Left cardiac atrium (tissue), 4 donors: ENCODE data around the gene FLYWCH1. TPM values are rescaled to one million over a fixed set of nuclear protein-coding genes. Genes with fewer than 3 reads are reported as not detected.

ENCODE experiments used
- ATAC-seq, 2 donors: fragments of 200-7000 bp; cut with Tn5 transposase; one replicate each; pipeline ENCODE4 v1.9.1; 2020; ENCODE audit warnings: mild to moderate bottlenecking in 2 of 2, moderate library complexity in 2 of 2
- DNase-seq: peaks from one replicate; pipeline ENCODE4 v3.0.0-alpha.2; 2020
- intact Hi-C, 2 donors: fragments of 100-400 bp; cut with DNase I; formaldehyde crosslinking; loops; one replicate each; pipeline versions ENCODE4 v1.14.1 to v1.15.1; 2022 to 2023
- total RNA-seq, 2 donors: library from RNA; stranded (reverse); fragmentation: NEBNext Ultra II Directional; extraction: Animal tissue kit (Norgen Biotek cat#: 25700); gene quantifications; one replicate each; pipeline ENCODE4 v1.2.1, GENCODE V29; 2021
- donor health status: DM: no; HTN: yes; CAD: no.
- donor health status: DM: no; HTN: yes; CAD: no; lungs with severe emphysema.
- donor health status: DM: yes; HTN: yes; CAD: no.
- donor health status: Dilated cardiomyopathy.

Gene FLYWCH1
- total RNA-seq, 2 donors from 2014 or later, result 31.4 to 35.1 TPM

DNA sequence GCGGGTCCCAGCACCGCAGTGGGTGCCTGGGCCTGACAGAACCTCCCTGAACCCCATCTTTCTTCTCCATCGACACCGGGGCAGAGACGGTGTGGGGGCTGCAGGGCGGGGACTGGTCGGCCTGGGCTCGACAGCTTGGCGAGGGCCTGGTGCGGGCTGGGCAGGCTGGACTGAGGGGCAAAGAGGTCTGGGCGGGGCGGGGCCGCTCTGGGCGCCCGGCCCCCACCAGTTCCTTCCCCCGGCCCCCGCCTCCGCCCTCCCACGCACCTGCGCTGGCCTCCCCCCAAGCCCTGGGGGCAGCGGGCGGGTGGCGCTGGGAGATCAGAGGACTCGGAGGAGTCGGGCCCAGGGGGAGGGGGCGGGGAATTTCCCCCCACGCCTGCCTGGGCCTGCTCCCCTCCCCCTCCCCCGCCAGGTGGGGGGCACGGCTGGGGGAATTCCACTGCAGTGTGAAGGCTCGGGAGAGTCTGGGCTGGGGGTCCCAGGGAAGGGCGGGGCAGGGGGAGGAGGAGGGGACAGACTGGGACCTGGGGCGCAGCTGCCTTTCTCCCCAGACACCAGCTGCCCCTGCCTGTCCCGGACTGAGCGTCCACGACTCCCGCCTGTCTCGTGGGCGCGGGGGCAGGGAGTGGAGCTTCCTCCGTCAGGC is 51.5 kb downstream of the FLYWCH1 start:
- ATAC-seq (no peak), DNase-seq (no peak)
- intact Hi-C loops, result no loop called here

DNA sequence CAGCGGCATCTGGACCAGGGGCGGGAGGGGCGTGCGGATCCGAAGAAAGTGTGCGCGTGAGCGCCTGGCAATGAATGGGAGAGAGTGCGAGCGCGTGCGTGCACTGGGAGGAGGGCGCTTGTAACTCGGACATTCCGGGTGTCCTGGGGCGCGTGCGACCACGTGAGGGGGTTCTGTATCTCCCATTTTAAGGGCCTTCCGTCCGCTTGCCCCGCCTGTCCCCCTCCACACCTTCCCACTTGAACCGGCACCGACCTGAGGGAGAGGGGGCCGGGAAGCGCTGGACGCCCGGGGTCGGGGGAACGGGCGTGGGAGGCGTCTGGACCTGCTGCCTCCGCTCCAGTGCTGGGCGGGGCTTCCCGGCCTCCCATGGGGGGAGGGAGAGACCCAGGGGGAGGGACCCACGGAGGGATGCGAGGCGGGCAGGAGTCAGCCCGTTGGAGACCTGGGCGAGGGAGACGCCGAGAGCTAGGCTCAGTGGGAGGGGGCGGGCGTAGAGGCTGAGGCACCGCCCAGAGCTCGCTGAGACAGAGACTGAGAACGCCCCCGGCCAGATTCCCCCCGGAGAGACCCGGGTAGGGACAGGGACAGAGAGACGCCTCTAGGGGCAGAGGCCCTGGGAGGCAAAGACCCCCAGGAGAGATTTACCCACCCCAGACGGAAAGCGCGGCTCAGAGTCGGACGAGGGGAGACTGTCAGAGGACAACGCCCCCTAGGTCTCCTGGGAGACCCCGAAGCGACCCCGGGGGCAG is 52.2 kb downstream of the FLYWCH1 start, which contains the start of gene KREMEN2:
KREMEN2 (plus strand) TSS at position 553 of the 752 bp plus-strand sequence. CDS start 246 bp downstream, outside the sequence.
- intact Hi-C loops, result no loop called here
- DNase-seq (no peak), ATAC-seq (peak in 1 of 2 donors; percentile 10)

DNA sequence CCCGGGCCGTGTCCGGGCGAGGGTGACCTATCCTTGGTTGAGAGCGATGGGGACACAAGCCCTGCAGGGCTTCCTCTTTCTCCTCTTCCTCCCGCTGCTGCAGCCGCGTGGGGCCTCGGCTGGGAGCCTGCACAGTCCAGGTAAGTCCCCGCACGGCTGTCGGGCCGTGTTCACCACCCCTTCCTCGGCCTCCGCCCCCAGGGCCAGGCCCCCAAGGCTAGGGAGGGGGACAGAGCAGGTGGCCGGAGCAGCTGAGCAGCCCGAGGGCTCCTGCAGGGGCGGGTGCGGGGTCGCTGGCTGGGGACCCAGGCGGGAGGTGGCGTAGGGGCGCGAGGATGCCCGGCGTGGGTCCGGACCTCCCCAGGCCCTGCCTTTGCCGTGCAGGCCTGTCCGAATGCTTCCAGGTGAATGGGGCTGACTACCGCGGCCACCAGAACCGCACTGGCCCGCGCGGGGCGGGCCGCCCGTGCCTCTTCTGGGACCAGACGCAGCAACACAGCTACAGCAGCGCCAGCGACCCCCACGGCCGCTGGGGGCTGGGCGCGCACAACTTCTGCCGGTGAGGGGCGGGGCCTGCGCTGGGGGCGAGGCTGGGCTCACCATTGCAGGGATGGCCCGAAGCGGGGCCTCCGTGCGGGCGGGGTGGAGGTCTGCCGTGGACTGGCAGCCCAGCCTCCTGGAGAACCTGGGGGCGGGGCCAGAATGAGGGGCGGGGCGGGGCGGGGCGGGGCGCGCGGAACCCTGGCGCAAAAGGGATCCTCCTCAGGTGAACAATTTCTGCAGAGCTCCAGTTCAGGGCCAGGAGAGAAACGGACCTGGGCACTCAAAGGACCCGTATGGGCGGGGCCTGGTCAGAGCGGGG is 53.0 kb downstream of the FLYWCH1 start:
- intact Hi-C loops, result no loop called here
- DNase-seq, result no peak
- ATAC-seq, result peak in 1 of 2 donors; percentile 6

DNA sequence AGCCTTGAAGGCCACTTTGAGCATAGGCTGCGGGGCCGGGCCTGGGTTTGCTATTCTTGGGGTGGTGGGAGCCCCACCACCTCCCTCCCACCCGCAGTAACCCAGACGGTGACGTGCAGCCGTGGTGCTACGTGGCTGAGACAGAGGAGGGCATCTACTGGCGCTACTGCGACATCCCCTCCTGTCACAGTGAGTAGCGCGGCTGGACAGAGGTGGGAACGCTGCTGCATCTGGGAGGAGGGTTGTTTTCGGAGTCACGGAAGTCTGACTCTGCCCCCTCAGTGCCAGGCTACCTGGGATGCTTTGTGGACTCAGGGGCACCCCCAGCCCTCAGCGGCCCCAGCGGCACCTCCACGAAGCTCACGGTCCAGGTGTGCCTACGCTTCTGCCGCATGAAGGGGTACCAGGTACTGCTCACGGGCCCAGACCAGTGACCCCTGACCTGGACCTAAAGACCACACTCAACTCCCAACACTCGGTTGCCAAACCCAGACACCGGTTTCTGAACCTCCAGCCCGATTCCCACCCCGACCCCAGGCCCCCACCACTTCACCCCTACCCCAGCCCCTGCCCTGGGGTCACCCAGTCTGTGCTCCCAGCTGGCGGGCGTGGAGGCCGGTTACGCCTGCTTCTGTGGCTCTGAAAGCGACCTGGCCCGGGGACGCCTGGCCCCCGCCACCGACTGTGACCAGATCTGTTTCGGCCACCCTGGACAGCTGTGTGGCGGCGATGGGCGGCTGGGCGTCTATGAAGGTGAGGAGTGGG is 54.5 kb downstream of the FLYWCH1 start:
- intact Hi-C loops, result no loop called here
- ATAC-seq (no peak), DNase-seq (no peak)

DNA sequence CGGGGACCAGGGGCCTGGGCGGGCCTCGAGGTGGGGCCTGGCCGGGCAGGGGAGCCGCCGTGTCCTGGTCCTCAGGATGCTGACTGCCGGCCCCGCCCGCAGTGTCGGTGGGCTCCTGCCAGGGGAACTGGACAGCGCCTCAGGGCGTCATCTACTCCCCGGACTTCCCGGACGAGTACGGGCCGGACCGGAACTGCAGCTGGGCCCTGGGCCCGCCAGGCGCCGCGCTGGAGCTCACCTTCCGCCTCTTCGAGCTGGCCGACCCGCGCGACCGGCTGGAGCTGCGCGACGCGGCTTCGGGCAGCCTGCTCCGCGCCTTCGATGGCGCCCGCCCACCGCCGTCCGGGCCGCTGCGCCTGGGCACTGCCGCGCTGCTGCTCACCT is 55.1 kb downstream of the FLYWCH1 start:
- DNase-seq, result no peak
- intact Hi-C loops, result no loop called here
- ATAC-seq, result no peak

DNA sequence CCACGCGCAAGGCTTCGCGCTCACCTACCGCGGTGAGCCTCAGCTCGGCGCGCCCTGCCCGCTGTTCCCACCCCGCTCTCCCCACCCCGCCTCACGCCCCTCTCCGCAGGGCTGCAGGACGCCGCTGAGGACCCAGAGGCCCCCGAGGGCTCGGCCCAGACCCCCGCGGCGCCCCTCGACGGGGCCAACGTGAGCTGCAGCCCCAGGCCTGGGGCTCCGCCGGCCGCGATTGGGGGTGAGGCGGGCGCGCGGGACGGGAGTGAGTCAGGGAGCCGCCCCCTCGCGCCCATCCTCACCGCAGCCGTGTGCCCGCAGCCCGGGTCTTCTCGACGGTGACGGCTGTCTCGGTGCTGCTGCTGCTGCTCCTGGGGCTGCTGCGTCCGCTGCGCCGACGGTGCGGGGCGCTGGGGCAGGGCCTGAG is 55.5 kb downstream of the FLYWCH1 start:
- intact Hi-C loops, result no loop called here
- ATAC-seq, result no peak
- DNase-seq, result no peak

DNA sequence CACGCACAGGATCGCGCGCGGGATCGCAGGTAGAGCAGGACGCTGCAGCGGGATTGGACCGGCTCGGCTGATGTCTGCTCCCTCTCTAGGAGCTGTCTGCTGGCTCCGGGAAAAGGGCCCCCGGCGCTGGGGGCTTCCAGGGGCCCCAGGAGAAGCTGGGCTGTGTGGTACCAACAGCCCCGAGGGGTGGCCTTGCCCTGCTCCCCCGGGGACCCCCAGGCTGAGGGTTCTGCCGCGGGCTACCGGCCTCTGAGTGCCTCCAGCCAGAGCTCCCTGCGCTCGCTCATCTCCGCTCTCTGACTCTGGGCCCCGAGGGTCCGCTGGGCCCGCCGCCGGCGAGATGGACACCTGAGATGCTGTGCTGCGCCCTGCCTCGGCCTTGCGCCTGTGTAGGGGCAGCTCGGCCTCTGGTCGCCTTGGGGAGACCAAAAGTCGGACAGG is 56.0 kb downstream of the FLYWCH1 start:
- intact Hi-C loops, result no loop called here
- DNase-seq, result no peak
- no peak for ATAC-seq

DNA sequence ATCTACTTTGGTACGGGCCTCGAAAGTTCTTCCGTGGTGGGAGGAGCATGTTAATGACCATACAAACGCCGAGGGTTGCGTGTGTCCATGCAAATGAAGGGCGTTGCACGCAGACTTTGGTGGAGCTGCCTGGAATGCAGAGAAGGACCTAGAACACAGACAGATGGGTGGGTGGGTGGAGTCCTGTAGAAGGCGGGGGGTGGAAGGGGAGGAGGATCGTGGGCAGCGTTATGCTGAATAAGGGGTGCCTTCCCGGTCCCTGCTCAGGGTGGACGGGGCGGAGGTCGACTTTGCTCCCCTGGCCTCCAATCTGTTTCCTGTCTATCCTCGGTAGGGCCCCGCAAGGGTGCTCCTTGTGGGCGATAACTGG is 56.6 kb downstream of the FLYWCH1 start:
- ATAC-seq (no peak), DNase-seq (no peak)
- intact Hi-C loops, result no loop called here

DNA sequence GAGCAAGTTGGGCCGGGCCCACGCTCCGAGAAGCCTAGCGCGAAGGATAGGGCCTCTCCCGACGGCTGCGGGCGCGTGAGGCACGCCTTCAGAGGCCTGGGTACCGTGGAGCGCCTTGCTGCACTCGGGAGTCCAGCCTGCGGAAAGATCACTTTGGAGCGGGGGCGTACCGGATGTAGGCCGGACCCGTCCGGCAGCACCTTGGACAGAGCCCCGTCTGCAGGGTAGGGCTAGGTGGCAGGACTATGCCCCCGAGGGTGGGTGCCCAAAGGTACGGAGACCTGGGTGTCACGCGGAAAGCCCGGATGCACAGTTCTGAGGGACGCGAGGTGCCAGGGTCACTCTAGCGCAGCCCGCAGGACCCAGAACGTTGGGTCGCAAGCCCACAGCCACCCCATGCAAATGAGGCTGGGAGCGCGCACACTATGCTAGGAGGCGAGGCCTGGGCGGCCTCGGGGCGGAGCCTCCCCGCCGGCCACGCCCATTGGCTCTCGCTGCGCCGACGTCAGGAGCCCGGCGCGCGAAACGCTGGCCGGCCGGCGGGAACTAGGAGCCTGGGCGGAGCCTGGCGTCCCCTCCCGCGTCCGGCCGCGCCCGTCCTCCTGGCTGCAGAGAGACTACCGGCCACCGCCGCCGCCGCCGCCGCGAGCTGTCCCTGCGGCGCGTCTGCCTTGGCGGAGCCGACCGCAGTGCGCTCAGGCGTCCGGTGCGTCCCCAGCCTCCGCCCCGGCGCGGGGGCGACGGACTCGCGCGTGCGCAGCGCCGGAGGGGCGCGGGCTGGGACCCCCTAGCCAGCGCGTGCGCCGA is 57.2 kb downstream of the FLYWCH1 start, which contains the start of gene PAQR4:
PAQR4 (plus strand) TSS at position 611 of the 807 bp plus-strand sequence. CDS start 327 bp downstream, outside the sequence.
- intact Hi-C loops, result no loop called here
- DNase-seq, result peak; percentile 90
- peak; percentile 91 for ATAC-seq

DNA sequence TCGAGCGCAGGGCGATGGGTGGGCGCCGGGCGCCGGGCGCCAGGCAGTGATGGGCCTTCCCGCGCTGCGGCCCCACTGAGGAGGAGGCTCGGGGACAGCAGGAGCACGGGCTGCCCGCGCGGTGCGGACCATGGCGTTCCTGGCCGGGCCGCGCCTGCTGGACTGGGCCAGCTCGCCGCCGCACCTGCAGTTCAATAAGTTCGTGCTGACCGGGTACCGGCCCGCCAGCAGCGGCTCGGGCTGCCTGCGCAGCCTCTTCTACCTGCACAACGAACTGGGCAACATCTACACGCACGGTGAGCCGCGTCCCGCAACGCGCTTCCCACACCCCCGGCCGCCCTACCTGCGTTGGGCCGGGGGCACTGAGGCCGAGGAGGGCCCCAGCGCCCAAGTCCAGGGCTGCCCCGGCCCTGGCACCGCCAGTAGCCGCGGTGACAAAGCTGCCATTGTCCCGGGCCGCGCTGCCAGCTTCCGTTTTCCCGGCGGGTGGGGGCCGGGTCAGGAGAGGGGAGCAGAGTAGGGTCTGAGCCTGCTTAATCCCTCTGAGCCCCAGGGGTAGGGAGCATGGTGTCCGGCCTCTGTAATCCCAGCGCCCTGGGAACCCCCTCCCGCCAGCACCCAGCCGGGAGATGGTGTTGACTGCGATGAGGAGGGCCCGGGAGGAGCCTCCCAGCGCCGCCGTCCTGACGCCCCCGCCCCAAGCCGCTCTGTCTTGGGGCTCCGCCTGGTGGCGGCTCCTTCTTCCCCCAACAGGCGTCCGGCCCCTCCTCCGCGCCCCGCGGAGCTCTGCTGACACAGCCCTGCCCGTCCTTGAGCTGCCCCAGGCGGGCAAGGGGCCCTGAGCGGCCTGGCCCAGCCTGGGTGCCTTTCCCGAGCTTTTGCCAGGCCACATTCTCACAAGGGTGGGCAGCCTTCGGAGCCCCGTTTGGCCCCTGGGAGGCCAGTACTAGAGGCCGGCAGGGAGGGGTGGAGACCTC is 58.1 kb downstream of the FLYWCH1 start:
- DNase-seq, result peak; percentile 68
- ATAC-seq, result peak; percentile 14 to 33
- intact Hi-C loops, result no loop called here

DNA sequence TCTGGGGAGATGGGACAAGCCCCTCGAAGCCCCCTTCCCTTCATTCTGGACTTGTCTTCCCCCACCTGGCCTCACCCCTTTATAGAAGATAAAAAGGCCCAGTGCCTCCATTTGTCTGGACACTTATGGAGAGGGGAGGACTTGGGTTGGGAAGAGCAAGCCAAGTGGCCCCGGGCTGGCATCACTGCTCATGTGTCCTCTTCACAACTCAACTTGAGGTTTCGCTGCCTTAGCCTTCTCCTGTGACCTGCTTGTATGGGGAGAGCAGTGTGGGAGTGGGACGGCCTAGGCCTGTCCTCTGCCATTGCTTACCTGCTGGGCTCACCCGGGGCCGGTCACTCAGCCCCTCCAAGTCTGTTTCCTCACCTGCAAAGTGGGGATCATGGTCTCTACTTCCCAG is 58.8 kb downstream of the FLYWCH1 start:
- ATAC-seq (no peak), DNase-seq (no peak)
- intact Hi-C loops, result no loop called here

DNA sequence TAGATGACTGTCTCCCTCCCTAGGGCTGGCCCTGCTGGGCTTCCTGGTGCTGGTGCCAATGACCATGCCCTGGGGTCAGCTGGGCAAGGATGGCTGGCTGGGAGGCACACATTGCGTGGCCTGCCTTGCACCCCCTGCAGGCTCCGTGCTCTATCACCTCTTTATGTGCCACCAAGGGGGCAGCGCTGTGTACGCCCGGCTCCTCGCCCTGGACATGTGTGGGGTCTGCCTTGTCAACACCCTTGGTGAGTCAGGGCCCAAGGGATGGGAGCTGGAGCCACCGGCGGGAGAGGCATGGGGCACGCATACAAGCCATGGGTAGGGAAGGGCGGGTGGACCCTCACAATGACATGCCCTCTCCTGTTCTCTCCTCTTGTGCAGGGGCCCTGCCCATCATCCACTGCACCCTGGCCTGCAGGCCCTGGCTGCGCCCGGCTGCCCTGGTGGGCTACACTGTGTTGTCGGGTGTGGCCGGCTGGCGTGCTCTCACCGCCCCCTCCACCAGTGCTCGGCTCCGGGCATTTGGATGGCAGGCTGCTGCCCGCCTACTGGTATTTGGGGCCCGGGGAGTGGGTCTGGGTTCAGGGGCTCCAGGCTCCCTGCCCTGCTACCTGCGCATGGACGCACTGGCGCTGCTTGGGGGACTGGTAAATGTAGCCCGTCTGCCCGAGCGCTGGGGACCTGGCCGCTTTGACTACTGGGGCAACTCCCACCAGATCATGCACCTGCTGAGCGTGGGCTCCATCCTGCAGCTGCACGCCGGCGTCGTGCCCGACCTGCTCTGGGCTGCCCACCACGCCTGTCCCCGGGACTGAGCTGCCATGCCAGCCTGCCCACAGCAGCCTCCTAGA is 59.6 kb downstream of the FLYWCH1 start:
- no peak for DNase-seq
- no peak for ATAC-seq
- intact Hi-C loops, result no loop called here

DNA sequence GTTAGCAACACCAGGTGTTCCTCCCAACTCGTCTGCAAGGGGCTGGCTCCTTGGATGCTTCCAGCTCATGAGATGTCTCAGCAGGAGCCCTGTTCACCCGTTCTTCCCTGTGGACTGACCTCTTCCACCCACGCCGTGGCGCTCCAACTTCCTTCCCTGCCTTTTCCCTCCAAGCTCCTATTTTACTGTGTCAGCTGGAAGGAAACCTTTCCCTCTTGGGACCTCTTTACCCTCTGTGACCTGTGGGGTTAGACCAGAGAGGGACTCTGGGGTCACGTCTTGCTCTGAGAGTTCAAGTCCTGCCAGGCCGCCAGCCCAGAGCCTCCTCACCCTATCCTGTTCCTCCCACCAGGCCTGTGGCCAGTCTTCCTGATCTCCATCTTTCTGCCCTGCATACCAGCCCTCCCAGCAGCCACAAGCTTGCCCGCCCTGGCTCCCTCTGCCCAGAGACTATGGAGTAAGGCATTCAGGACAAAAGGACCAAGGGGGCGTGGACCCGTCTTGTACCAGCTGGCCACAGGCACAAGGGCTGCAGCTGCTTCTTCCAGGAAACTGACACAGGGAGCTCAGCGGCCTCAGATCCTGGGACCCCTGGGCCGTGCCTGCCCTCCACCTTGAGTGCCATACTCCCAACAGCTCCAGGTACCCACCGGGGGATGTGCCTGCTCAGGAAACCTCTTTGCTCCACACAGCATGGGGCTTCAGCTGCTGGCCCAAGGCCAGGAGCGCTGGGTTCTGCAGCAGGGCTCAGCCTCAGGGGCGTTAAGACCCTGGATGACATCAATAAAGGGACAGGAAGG is 60.5 kb downstream of the FLYWCH1 start:
- DNase-seq (no peak), ATAC-seq (no peak)
- intact Hi-C loops, result no loop called here

DNA sequence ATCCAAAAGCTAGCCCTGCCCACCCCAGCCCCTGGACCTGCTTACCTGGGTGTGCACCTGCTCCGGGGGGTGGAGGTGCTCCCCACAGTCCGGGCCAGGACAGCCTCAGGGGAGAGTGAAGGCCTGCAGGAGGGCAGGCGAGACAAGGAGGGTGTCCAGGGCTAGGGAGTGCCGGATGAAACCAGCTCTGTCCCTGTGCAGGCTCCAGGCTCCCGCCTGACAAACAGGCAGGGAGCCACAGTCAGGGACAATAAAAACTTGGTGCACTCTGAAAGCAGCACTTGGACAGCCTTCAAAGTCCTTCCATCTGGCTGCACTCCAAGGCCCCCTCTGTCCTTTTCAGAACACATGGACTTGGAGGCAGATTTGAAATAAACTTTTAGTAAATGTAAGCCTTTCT is 61.4 kb downstream of the FLYWCH1 start:
- no peak for ATAC-seq
- no peak for DNase-seq

DNA sequence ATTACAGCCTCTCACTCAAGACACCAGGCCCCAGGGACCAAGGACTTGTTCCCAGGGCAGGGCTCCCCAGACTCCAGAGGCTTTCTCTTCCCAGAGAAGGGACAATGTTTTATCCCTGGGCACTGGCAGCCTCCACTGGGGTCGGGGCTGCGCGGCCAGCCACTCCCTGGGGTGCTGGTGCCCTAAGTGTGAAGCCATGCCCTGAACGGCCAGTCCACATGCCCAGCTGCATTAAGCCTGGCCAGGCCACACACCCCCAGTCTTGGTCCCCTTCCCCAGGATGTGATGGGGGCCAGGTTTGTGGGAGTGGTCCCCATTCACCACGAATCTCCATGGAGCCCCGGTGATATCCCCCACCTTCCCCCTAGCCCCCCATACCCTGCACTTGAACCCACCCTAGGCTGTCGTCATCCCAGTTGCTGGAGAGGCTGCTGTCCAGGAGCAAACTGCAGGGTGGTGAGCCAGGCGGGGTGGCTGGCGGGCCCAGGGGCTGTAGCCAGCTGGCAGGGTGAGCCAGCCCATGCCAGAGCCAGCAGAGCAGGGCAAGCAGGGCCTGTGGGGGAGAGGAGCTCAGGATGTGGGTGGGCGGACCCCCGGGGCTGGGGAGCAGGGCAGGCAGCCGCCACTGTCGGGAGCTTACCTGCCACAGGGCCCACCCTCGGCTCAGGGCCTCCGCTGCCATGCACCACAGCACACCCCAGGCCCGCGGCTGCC is 62.0 kb downstream of the FLYWCH1 start:
- intact Hi-C loops, result no loop called here
- no peak for DNase-seq
- no peak for ATAC-seq

More for the DNA sequence above, 61.4 kb downstream of the FLYWCH1 start:
- intact Hi-C loops, result no loop called here
